NCI-H345 (cell line): ENCODE measurements around the gene CCDC28A.

Experiments used
- DNase-seq: peaks from one replicate; lab custom pipeline; 2025; lab: John Stamatoyannopoulos, UW

The CCDC28A gene

GRCh38 chr6:138795809-138796603 lies 22.4 kb downstream of the CCDC28A start, which contains the start of gene ECT2L:
Gene ECT2L (plus strand): TSS chr6:138796087. CDS start chr6:138813275, 17,188 bp downstream.
- peak; percentile 81 for DNase-seq

GRCh38 chr6:138796771-138797170 lies 23.2 kb downstream of the CCDC28A start:
- DNase-seq: no peak

GRCh38 chr6:138797806-138798446 lies 24.4 kb downstream of the CCDC28A start:
- no peak for DNase-seq

GRCh38 chr6:138800377-138801150 lies 27.0 kb downstream of the CCDC28A start:
- DNase-seq: no peak

- DNase-seq: no peak
Measured at GRCh38 chr6:138803331-138803730, 29.8 kb downstream of the CCDC28A start.

GRCh38 chr6:138803861-138804260 lies 30.3 kb downstream of the CCDC28A start:
- no peak for DNase-seq

- no peak for DNase-seq
Measured at GRCh38 chr6:138805016-138805765, 31.6 kb downstream of the CCDC28A start.

GRCh38 chr6:138806889-138807288 lies 33.3 kb downstream of the CCDC28A start:
- DNase-seq: no peak

- no peak for DNase-seq
Measured at GRCh38 chr6:138809677-138810076, 36.1 kb downstream of the CCDC28A start.

- no peak for DNase-seq
Measured at GRCh38 chr6:138811866-138812265, 38.3 kb downstream of the CCDC28A start.

- DNase-seq: peak; percentile 90
Measured at GRCh38 chr6:138814179-138814834, 40.7 kb downstream of the CCDC28A start.

- peak; percentile 19 for DNase-seq
Measured at GRCh38 chr6:138815221-138815620, 41.7 kb downstream of the CCDC28A start.

- peak; percentile 76 for DNase-seq
Measured at GRCh38 chr6:138815797-138816528, 42.4 kb downstream of the CCDC28A start.

GRCh38 chr6:138817799-138818198 lies 44.2 kb downstream of the CCDC28A start:
- DNase-seq: peak; percentile 97

- no peak for DNase-seq
Measured at GRCh38 chr6:138818496-138819194, 45.1 kb downstream of the CCDC28A start.

GRCh38 chr6:138821519-138821918 lies 48.0 kb downstream of the CCDC28A start:
- peak; percentile 63 for DNase-seq

GRCh38 chr6:138824482-138825144 lies 51.0 kb downstream of the CCDC28A start:
- no peak for DNase-seq

GRCh38 chr6:138830248-138830647 lies 56.7 kb downstream of the CCDC28A start:
- DNase-seq: no peak

GRCh38 chr6:138832182-138832581 lies 58.6 kb downstream of the CCDC28A start:
- DNase-seq: no peak
